HCT116 (cell line): ENCODE data around the gene POLR1A. TPM values are rescaled to one million over a fixed set of nuclear protein-coding genes. Genes with fewer than 3 reads are reported as not detected.

Experiments
- ATAC-seq: fragments of 200-7000 bp; cut with Tn5 transposase; 2 replicates; pipeline ENCODE4 v1.9.1; 2020; ENCODE audit warnings: mild to moderate bottlenecking, moderate library complexity
- BruUV-seq: library from RNA; stranded (reverse); fragments of 400-500 nt; replicated peaks from 2 replicates; lab custom pipeline; 2021; lab: Mats Ljungman, UMichigan
- CTCF ChIA-PET: fragments of 300-600 bp; sonication (Branson Sonifier 250); formaldehyde crosslinking; loops from one replicate; lab custom pipeline; 2021; ENCODE audit warnings: antibody characterized with exemption; lab: Charles Lee
- POLR2A ChIA-PET: fragments of 300-600, 350-600 bp; sonication (Branson Sonifier 250); formaldehyde crosslinking; loops from one replicate; lab custom pipeline; 2021; ENCODE audit warnings: antibody characterized with exemption; lab: Charles Lee
- RAD21 ChIA-PET, 2 experiments: fragments of 300-600 bp; sonication (Branson Sonifier 250); formaldehyde crosslinking; loops; one replicate each; lab custom pipeline; 2023; ENCODE audit warnings: low total read pairs in 2 of 2; ENCODE audit not compliant: uncharacterized antibody in 2 of 2, unreplicated experiment in 2 of 2, low non-redundant PET in 1 of 2; lab: Charles Lee
- DNase-seq: peaks from one replicate; pipeline ENCODE4 v3.0.0-alpha.2; 2010; ENCODE audit warnings: low read depth, low spot score
- H2AFZ ChIP-seq: fragments of 200-600 bp; shearing (Covaris generic), sonication (generic); 2 replicates; pipeline ENCODE4 v1.6.1; 2017; ENCODE audit warnings: low read depth, mixed run types, mixed read lengths, antibody characterized with exemption, low read length; ENCODE audit not compliant: poor library complexity, severe bottlenecking
- H3K27ac ChIP-seq: 2 replicates; pipeline ENCODE4 v1.5.1; 2012; ENCODE audit warnings: low read depth, low read length
- H3K27me3 ChIP-seq: fragments of 200-600 bp; sonication (generic); 2 replicates; pipeline ENCODE4 v1.6.1; 2016; ENCODE audit warnings: mixed run types, low read length, mixed read lengths; ENCODE audit not compliant: insufficient read depth
- H3K36me3 ChIP-seq, 2 experiments: fragments of 200-500 bp in 1 of 2; fragments of 200-600 bp in 1 of 2; sonication (Bioruptor generic) in 1 of 2; sonication (generic) in 1 of 2; 2 replicates each; pipeline versions ENCODE4 v1.5.1 to v1.6.1; 2014 to 2016; ENCODE audit warnings: low read length in 2 of 2, inconsistent platforms in 1 of 2, mixed read lengths in 1 of 2, mixed run types in 1 of 2; ENCODE audit not compliant: insufficient read depth in 2 of 2, control insufficient read depth in 1 of 2
- H3K4me1 ChIP-seq, 2 experiments: fragments of 200-600 bp in 1 of 2; sonication (generic) in 1 of 2; 2 replicates each; pipeline versions ENCODE4 v1.5.1 to v1.6.1; 2012 to 2017; ENCODE audit warnings: low read length in 2 of 2, inconsistent platforms in 1 of 2, mild to moderate bottlenecking in 1 of 2, mixed read lengths in 1 of 2, mixed run types in 1 of 2, moderate library complexity in 1 of 2; ENCODE audit not compliant: insufficient read depth in 2 of 2, control insufficient read depth in 1 of 2
- H3K4me2 ChIP-seq: fragments of 200-600 bp; sonication (generic); 2 replicates; pipeline ENCODE4 v1.6.1; 2017; ENCODE audit warnings: mixed run types, low read length, mixed read lengths
- H3K4me3 ChIP-seq, 2 experiments: fragments of 200-600 bp in 1 of 2; sonication (generic) in 1 of 2; replicated peaks in 1 of 2; 2 replicates each; pipeline ENCODE4 v1.5.1; 2011 to 2016; ENCODE audit warnings: low read length in 2 of 2, control low read depth in 1 of 2, low read depth in 1 of 2, mild to moderate bottlenecking in 1 of 2, mixed read lengths in 1 of 2, mixed run types in 1 of 2
- H3K79me2 ChIP-seq: fragments of 200-600 bp; sonication (generic); 2 replicates; pipeline ENCODE4 v1.6.1; 2017; ENCODE audit warnings: mild to moderate bottlenecking, mixed run types, low read length, moderate library complexity, mixed read lengths; ENCODE audit not compliant: insufficient read depth
- H3K9ac ChIP-seq: fragments of 200-600 bp; sonication (generic); 2 replicates; pipeline ENCODE4 v1.6.1; 2016; ENCODE audit warnings: low read length, mixed read lengths
- H3K9me2 ChIP-seq: fragments of 200-600 bp; sonication (generic), shearing (Covaris generic); 2 replicates; pipeline ENCODE4 v1.6.1; 2017; ENCODE audit warnings: mixed run types, mild to moderate bottlenecking, moderate library complexity; ENCODE audit not compliant: insufficient read depth
- H3K9me3 ChIP-seq, 2 experiments: fragments of 200-500 bp in 1 of 2; fragments of 200-600 bp in 1 of 2; sonication (Bioruptor generic) in 1 of 2; sonication (generic) in 1 of 2; 2 replicates each; pipeline ENCODE4 v1.6.1; 2014 to 2017; ENCODE audit warnings: low read length in 2 of 2, mixed read lengths in 2 of 2, inconsistent platforms in 1 of 2, low read depth in 1 of 2, mild to moderate bottlenecking in 1 of 2, mixed run types in 1 of 2, moderate library complexity in 1 of 2; ENCODE audit not compliant: control insufficient read depth in 1 of 2, insufficient read depth in 1 of 2
- H4K20me1 ChIP-seq: fragments of 200-600 bp; sonication (generic), shearing (Covaris generic); 2 replicates; pipeline ENCODE4 v1.6.1; 2017; ENCODE audit warnings: mixed run types, mild to moderate bottlenecking, moderate library complexity; ENCODE audit not compliant: insufficient read depth
- ATF3 ChIP-seq: IDR thresholded peaks from 2 replicates; pipeline ENCODE4 v1.6.1; 2012
- CBX3 ChIP-seq: IDR thresholded peaks from 2 replicates; pipeline ENCODE4 v1.6.1; 2012; ENCODE audit warnings: low read depth
- CEBPB ChIP-seq: IDR thresholded peaks from 2 replicates; pipeline ENCODE4 v1.6.1; 2012; ENCODE audit warnings: low read depth
- EGR1 ChIP-seq: IDR thresholded peaks from 2 replicates; pipeline ENCODE4 v1.6.1; 2012; ENCODE audit warnings: low read depth
- ELF1 ChIP-seq: IDR thresholded peaks from 2 replicates; pipeline ENCODE4 v1.6.1; 2012; ENCODE audit warnings: low read depth, borderline replicate concordance
- EZH2 ChIP-seq: fragments of 200-600 bp; sonication (generic); IDR thresholded peaks from 2 replicates; pipeline ENCODE4 v1.6.1; 2017; ENCODE audit warnings: antibody characterized with exemption, mixed run types
- FOSL1 ChIP-seq: IDR thresholded peaks from 2 replicates; pipeline ENCODE4 v1.6.1; 2012; ENCODE audit warnings: low read depth
- JUND ChIP-seq: IDR thresholded peaks from 2 replicates; pipeline ENCODE4 v1.6.1; 2012
- MAX ChIP-seq: IDR thresholded peaks from 2 replicates; pipeline ENCODE4 v1.6.1; 2012
- POLR2A ChIP-seq: IDR thresholded peaks from 2 replicates; pipeline ENCODE4 v1.7.0; 2011; ENCODE audit warnings: borderline replicate concordance; ENCODE audit not compliant: insufficient read depth, insufficient read length; ENCODE audit errors: extremely low read depth
- RAD21 ChIP-seq: IDR thresholded peaks from 2 replicates; pipeline ENCODE4 v1.6.1; 2012; ENCODE audit warnings: low read depth, mild to moderate bottlenecking
- REST ChIP-seq: IDR thresholded peaks from 2 replicates; pipeline ENCODE4 v1.6.1; 2012; ENCODE audit warnings: low read depth
- SRF ChIP-seq: IDR thresholded peaks from 2 replicates; pipeline ENCODE4 v1.6.1; 2012; ENCODE audit warnings: low read depth
- TCF7L2 ChIP-seq: IDR thresholded peaks from 2 replicates; pipeline ENCODE4 v1.7.0; 2011; ENCODE audit warnings: borderline replicate concordance, inconsistent platforms; ENCODE audit not compliant: insufficient read depth, insufficient read length; ENCODE audit errors: extremely low read depth
- ZBTB33 ChIP-seq: IDR thresholded peaks from 2 replicates; pipeline ENCODE4 v1.6.1; 2011; ENCODE audit warnings: mild to moderate bottlenecking, low read length, moderate library complexity; ENCODE audit not compliant: insufficient replicate concordance; ENCODE audit errors: extremely low read depth
- ZFX ChIP-seq: fragments of 450-650 bp; IDR thresholded peaks from 2 replicates; pipeline ENCODE4 v1.6.1; 2017
- ZNF274 ChIP-seq: fragments of 200-500 bp; sonication (Bioruptor generic); IDR thresholded peaks from 2 replicates; pipeline ENCODE4 v1.6.1; 2014; ENCODE audit warnings: mild to moderate bottlenecking, low read depth, low read length, inconsistent platforms
- intact Hi-C: fragments of 100-400 bp; cut with micrococcal nuclease; formaldehyde crosslinking; loops from 2 replicates; pipeline ENCODE4 v1.10.0; 2022
- total RNA-seq: library from RNA; stranded (reverse); gene quantifications from one replicate; pipeline ENCODE4 v1.2.1, GENCODE V29; 2021; ENCODE audit not compliant: unreplicated experiment
- TF ChIP-seq, protein P1 (sequence below), 3 experiments: fragments of 200-600 bp in 1 of 3; sonication (generic) in 1 of 3; IDR thresholded peaks in 2 of 3; conservative IDR thresholded peaks in 1 of 3; 2 replicates each; pipeline ENCODE4 v1.5.1; 2012 to 2017; ENCODE audit warnings: low read depth in 2 of 3, low read length in 2 of 3, antibody characterized with exemption in 1 of 3, borderline replicate concordance in 1 of 3, control low read depth in 1 of 3, mild to moderate bottlenecking in 1 of 3, mixed read lengths in 1 of 3, mixed run types in 1 of 3, moderate library complexity in 1 of 3; ENCODE audit not compliant: insufficient read depth in 1 of 3

Gene POLR1A
- total RNA-seq, 1 experiment from 2014 or later = 46.6 TPM

DNA sequence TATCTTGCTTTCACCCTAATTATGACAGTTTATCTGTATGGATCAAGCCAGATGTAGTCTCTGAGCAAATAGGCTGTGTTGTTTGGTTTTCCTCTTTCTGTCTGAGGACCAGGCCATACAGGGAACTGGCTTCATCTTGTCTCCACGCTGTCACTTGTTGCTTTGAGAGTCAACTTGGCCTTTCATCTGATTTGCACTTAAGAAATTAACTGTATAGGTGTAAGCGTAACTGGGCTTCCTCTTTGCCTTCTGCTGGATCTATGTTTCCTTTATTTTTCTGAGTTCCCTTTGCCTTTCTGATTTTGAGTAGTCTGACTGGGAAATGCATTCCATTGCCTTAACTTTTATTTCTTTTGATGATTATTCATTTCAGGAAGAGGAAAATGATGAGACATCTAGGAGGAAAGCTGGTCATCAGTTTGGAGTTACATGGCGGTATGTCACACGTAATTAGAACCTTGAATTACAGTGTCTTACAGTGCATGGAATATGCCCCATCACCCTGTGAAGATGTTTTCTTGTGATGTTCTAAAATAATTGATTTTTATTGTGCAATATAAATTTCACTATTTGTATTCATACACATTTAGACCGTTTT lies 17.7 kb upstream of the POLR1A start:
- TF ChIP-seq ZBTB33 (no peak), POLR2A (no peak), EZH2 (no peak), ZNF274 (no peak), TCF7L2 (no peak), ZFX (no peak), REST (no peak), MAX (no peak), FOSL1 (no peak), ATF3 (no peak), CEBPB (no peak), EGR1 (no peak), ELF1 (no peak), JUND (no peak), RAD21 (no peak), SRF (no peak), CBX3 (no peak)
- TF ChIP-seq, protein P1, sequence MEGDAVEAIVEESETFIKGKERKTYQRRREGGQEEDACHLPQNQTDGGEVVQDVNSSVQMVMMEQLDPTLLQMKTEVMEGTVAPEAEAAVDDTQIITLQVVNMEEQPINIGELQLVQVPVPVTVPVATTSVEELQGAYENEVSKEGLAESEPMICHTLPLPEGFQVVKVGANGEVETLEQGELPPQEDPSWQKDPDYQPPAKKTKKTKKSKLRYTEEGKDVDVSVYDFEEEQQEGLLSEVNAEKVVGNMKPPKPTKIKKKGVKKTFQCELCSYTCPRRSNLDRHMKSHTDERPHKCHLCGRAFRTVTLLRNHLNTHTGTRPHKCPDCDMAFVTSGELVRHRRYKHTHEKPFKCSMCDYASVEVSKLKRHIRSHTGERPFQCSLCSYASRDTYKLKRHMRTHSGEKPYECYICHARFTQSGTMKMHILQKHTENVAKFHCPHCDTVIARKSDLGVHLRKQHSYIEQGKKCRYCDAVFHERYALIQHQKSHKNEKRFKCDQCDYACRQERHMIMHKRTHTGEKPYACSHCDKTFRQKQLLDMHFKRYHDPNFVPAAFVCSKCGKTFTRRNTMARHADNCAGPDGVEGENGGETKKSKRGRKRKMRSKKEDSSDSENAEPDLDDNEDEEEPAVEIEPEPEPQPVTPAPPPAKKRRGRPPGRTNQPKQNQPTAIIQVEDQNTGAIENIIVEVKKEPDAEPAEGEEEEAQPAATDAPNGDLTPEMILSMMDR (IDR thresholded peaks at IDR 0.05 in 2 of 3, conservative IDR thresholded peaks at IDR 0.05 in 1 of 3; ENCODE audit: borderline replicate concordance in 1 of 3, insufficient read depth in 1 of 3, low read depth in 2 of 3, low read length in 2 of 3) = no peak
- intact Hi-C loops = no loop called here
- RAD21 ChIA-PET = no interaction called here
- DNase-seq (no peak), ATAC-seq (no peak)
- H3K9me2 ChIP-seq = no peaks in the 10 kb centered on the region
- H2AFZ ChIP-seq = no peak overlapping the region
- POLR2A ChIA-PET = no interaction called here
- no peaks in the 10 kb centered on the region for H3K9me3 ChIP-seq
- H4K20me1 ChIP-seq = 0 out of 2 replicates have a peak, but pooled peaks cover 3% of the 10 kb centered on the region
- BruUV-seq = no TSS peak
- CTCF ChIA-PET = no interaction called here
- H3K27ac ChIP-seq = no peak overlapping the region
- no peaks in the 10 kb centered on the region for H3K27me3 ChIP-seq
- no peak overlapping the region for H3K9ac ChIP-seq
- H3K4me1 ChIP-seq = no peaks in the 10 kb centered on the region
- H3K36me3 ChIP-seq = peaks cover 78 to 80% of the 10 kb centered on the region in 2 experiments
- H3K4me2 ChIP-seq = no peak overlapping the region
- no peak overlapping the region for H3K4me3 ChIP-seq
- H3K79me2 ChIP-seq = peaks cover 57% of the 10 kb centered on the region; the same call in 1 of the 2 replicates
